NCI-H526 treated with DMSO at 0.1 percent for 48 hours (cell line): ENCODE measurements around the gene KRTAP22-2.

ENCODE experiments used
- DNase-seq: peaks from one replicate; lab custom pipeline; 2025; lab: John Stamatoyannopoulos, UW

KRTAP22-2 gene

GRCh38 chr21:30563072-30563471 lies 27.1 kb downstream of the KRTAP22-2 start:
- DNase-seq, result no peak

GRCh38 chr21:30561957-30562356 lies 28.2 kb downstream of the KRTAP22-2 start:
- no peak for DNase-seq

- DNase-seq, result no peak
Measured at GRCh38 chr21:30561264-30561895, 28.8 kb downstream of the KRTAP22-2 start, which contains the start of gene KRTAP19-7. TSS of gene KRTAP19-7 (minus strand) at chr21:30561314. CDS start at chr21:30561289, 25 bp downstream.

- no peak for DNase-seq
Measured at GRCh38 chr21:30555095-30555494, 35.1 kb downstream of the KRTAP22-2 start.

- DNase-seq, result no peak
Measured at GRCh38 chr21:30552782-30553181, 37.4 kb downstream of the KRTAP22-2 start.

GRCh38 chr21:30541764-30542163 lies 48.4 kb downstream of the KRTAP22-2 start, which contains the start of gene KRTAP19-6:
TSS of gene KRTAP19-6 (minus strand) at chr21:30541864. CDS start at chr21:30541833, 31 bp downstream.
- no peak for DNase-seq
